HG03571 (cell line): ENCODE data around the gene KCNK5.

Source experiments
- ATAC-seq: cut with Tn5 transposase; IDR thresholded peaks from one replicate; pipeline ENCODE4 v1.9.1; 2021; ENCODE audit not compliant: unreplicated experiment

Gene KCNK5

GRCh38 chr6:39178235-39178634 is 51.0 kb downstream of the KCNK5 start:
- ATAC-seq: no peak

- no peak for ATAC-seq
Measured at GRCh38 chr6:39177130-39177529, 52.1 kb downstream of the KCNK5 start.

- ATAC-seq: no peak
Measured at GRCh38 chr6:39173270-39173669, 56.0 kb downstream of the KCNK5 start.

- no peak for ATAC-seq
Measured at GRCh38 chr6:39172377-39172757, 56.9 kb downstream of the KCNK5 start.

GRCh38 chr6:39171489-39172376 is 57.5 kb downstream of the KCNK5 start:
- no peak for ATAC-seq

- ATAC-seq: no peak
Measured at GRCh38 chr6:39170860-39171259, 58.4 kb downstream of the KCNK5 start.

- ATAC-seq: no peak
Measured at GRCh38 chr6:39170389-39170788, 58.9 kb downstream of the KCNK5 start.

GRCh38 chr6:39169448-39170344 is 59.6 kb downstream of the KCNK5 start:
- no peak for ATAC-seq

- ATAC-seq: no peak
Measured at GRCh38 chr6:39167866-39168625, 61.2 kb downstream of the KCNK5 start.

GRCh38 chr6:39167321-39167720 is 62.0 kb downstream of the KCNK5 start:
- ATAC-seq: no peak

GRCh38 chr6:39166912-39167290 is 62.4 kb downstream of the KCNK5 start:
- no peak for ATAC-seq

GRCh38 chr6:39166189-39166911 is 62.9 kb downstream of the KCNK5 start:
- no peak for ATAC-seq

- no peak for ATAC-seq
Measured at GRCh38 chr6:39157511-39157910, 71.8 kb downstream of the KCNK5 start.

- ATAC-seq: no peak
Measured at GRCh38 chr6:39156801-39157200, 72.5 kb downstream of the KCNK5 start.

GRCh38 chr6:39154705-39155104 is 74.6 kb downstream of the KCNK5 start:
- no peak for ATAC-seq

- no peak for ATAC-seq
Measured at GRCh38 chr6:39153766-39154397, 75.4 kb downstream of the KCNK5 start.

- no peak for ATAC-seq
Measured at GRCh38 chr6:39152262-39152661, 77.0 kb downstream of the KCNK5 start.

GRCh38 chr6:39151211-39151610 is 78.1 kb downstream of the KCNK5 start:
- ATAC-seq: no peak

GRCh38 chr6:39144481-39145173 is 84.6 kb downstream of the KCNK5 start:
- no peak for ATAC-seq
